ENCODE results near the gene CSNK1A1. TPM values are rescaled to one million over a fixed set of nuclear protein-coding genes. Genes with fewer than 3 reads are reported as not detected.

The CSNK1A1 gene
- total and polyA plus RNA-seq, 4 experiments from 2014 or later, result 135 to 189 (median 168) TPM

- intact Hi-C loops (cut with micrococcal nuclease), result no loop called here
- H3K9me3 Mint-ChIP-seq, result no peaks in the 10 kb centered on the region
Measured at GRCh38 chr5:149583394-149583793, 32.2 kb upstream of the CSNK1A1 start.

DNA sequence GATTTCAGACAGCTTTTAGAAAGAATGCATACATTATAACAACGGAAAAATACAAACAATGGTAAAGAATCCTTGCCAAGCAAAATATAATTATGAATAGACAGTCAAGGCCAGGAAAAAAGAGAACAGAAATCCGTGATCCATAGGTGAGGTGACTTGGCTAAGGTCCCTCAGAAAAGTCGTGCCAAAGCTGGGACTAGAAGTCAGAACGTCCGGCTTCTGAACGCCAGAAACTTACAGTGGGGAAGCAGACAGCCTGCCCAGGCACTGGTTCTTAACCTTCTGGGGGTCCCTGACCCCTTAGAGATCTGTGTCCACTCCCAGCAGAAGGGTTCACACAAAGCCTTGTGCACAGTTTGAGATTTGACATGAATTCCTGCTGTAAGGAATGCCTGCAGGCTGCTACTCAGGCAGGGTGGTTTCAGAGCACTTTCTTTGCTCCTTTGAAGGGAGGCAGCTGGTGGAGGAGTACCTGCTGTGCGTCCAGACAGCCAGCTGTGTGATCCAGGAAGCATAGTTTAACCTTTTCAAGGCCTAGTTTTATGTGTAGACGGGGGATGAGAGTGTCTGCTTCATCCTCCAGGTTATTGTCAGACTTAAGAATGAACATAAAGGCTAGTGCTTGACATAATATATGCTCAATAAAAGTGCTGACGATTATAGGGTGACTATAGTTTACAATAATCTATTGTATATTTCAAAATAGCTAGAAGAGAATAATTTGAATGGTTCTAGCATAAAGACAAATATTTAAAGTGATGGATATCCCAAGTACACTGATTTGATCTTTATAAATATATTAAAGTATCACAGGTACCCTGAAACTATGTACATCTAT lies 30.9 kb upstream of the CSNK1A1 start:
- no peak overlapping the region for H3K4me3 ChIP-seq (ENCODE audit: low read length in 2 of 2)

More at GRCh38 chr5:149583394-149583793, 32.2 kb upstream of the CSNK1A1 start:
- no peak overlapping the region for H3K27ac ChIP-seq (ENCODE audit: low read depth, low read length)
- no peaks in the 10 kb centered on the region for H3K27me3 ChIP-seq (ENCODE audit: insufficient read depth, low read length)
- CTCF ChIA-PET (ENCODE audit: partially characterized antibody), result no interaction called here
- H3K9me3 ChIP-seq (ENCODE audit: control insufficient read depth in 1 of 2, low read length in 2 of 2), result no peaks in the 10 kb centered on the region
- H3K4me3 Mint-ChIP-seq, result no peak overlapping the region
- H3K4me1 ChIP-seq (ENCODE audit: insufficient read depth, low read length), result peaks cover 10% of the 10 kb centered on the region
- H3K36me3 Mint-ChIP-seq, result no peaks in the 10 kb centered on the region
- peaks cover 2 to 4% of the 10 kb centered on the region in 2 donors for H3K27me3 Mint-ChIP-seq
- H3K4me3 ChIP-seq (ENCODE audit: low read length in 2 of 2), result no peak overlapping the region
- H3K27ac Mint-ChIP-seq, result no peak overlapping the region
- DNase-seq, result no peak
- POLR2A ChIA-PET (ENCODE audit: partially characterized antibody), result no interaction called here
- peaks cover 0 to 7% (median 5%) of the 10 kb centered on the region in 4 donors for H3K4me1 Mint-ChIP-seq
- H3K36me3 ChIP-seq (ENCODE audit: insufficient read depth, low read length), result no peaks in the 10 kb centered on the region

DNA sequence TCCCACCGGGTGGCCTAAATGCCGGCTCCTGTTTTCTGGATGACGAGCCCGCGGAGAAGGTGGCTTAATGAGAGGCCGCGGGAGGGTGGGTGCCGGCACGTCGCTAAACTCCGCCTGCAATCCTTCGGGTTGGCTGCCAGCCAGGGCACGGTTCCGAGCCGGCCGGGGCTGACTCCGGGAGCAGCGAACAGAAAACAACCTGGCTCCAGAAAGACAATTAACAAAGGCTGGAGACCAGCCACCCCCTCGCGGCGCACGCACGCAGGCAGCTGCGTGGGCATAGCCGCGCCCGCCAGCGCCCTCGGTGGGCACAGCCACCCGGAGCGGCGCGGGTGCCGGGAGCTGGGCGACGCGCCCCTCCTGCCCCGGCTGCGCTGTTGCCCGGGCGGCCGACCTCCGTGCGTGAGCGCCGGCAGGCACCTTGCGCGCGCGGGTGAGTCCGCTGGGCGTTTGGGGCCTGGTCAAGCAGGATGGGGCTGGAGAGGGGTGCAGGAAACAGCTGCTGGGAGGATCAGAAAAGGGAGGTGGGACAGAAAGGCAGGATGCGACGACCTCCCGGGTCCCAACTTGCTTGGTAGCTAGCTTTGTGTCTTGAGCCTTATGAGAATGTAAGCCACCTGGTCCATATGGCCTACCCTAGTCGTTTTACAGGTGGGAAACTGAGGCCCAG lies 30.1 kb upstream of the CSNK1A1 start, which contains the start of gene ARHGEF37:
Gene ARHGEF37 (plus strand): TSS at position 307 of the 670 bp plus-strand sequence. CDS start 16,272 bp downstream, outside the sequence.
- peaks cover 13% of the 10 kb centered on the region for H3K4me1 ChIP-seq (ENCODE audit: insufficient read depth, low read length)
- intact Hi-C loops (cut with micrococcal nuclease), result no loop called here
- H3K4me3 ChIP-seq (ENCODE audit: low read length in 2 of 2), result peak within 1 kb of the TSS in 1 of 2 donors; percentile 55
- no peak within 1 kb of the TSS for H3K27ac ChIP-seq (ENCODE audit: low read depth, low read length)
- Mint-ChIP-seq H3K4me3 (peak within 1 kb of the TSS; percentile 74 to 88 (median 82)), H3K4me1 (peaks cover 0 to 15% (median 10%) of the 10 kb centered on the region in 4 donors), H3K27me3 (peaks cover 2 to 4% of the 10 kb centered on the region in 2 donors), H3K27ac (peak within 1 kb of the TSS in 3 of 7 donors; percentile 25 to 68 (median 29)), H3K36me3 (no peaks in the 10 kb centered on the region), H3K9me3 (no peaks in the 10 kb centered on the region)
- POLR2A ChIA-PET (ENCODE audit: partially characterized antibody), result interaction anchor here (0.6 to 1.2 kb wide), 2 partner anchors 10 to 30 kb away, joined by 4 to 5 read pairs; partner anchors contain the start of gene CSNK1A1
- no peaks in the 10 kb centered on the region for H3K27me3 ChIP-seq (ENCODE audit: insufficient read depth, low read length)
- H3K9me3 ChIP-seq (ENCODE audit: control insufficient read depth in 1 of 2, low read length in 2 of 2), result no peaks in the 10 kb centered on the region
- peak; percentile 13 to 36 (median 24) for DNase-seq
- CTCF ChIA-PET (ENCODE audit: partially characterized antibody), result interaction anchor here (0.5 to 1.0 kb wide), 2 partner anchors 56 to 196 kb away, joined by 3 read pairs; no protein-coding TSS in a partner anchor
- no peaks in the 10 kb centered on the region for H3K36me3 ChIP-seq (ENCODE audit: insufficient read depth, low read length)

More for the DNA sequence above, 30.9 kb upstream of the CSNK1A1 start:
- DNase-seq, result no peak
- Mint-ChIP-seq H3K9me3 (no peaks in the 10 kb centered on the region), H3K36me3 (no peaks in the 10 kb centered on the region), H3K4me1 (peaks cover 0 to 7% (median 5%) of the 10 kb centered on the region in 4 donors), H3K27me3 (peaks cover 2 to 4% of the 10 kb centered on the region in 2 donors), H3K27ac (peak overlapping the region in 2 of 7 donors; percentile 25 to 29), H3K4me3 (peak overlapping the region; percentile 63 to 86 (median 78))
- Histone ChIP-seq H3K27me3 (ENCODE audit: insufficient read depth, low read length) (no peaks in the 10 kb centered on the region), H3K9me3 (ENCODE audit: control insufficient read depth in 1 of 2, low read length in 2 of 2) (no peaks in the 10 kb centered on the region), H3K36me3 (ENCODE audit: insufficient read depth, low read length) (no peaks in the 10 kb centered on the region), H3K27ac (ENCODE audit: low read depth, low read length) (no peak overlapping the region), H3K4me1 (ENCODE audit: insufficient read depth, low read length) (peaks cover 10% of the 10 kb centered on the region)
- intact Hi-C loops (cut with micrococcal nuclease), result no loop called here
- CTCF ChIA-PET (ENCODE audit: partially characterized antibody), result interaction anchor here (0.5 to 1.0 kb wide), 2 partner anchors 17 to 197 kb away, joined by 3 read pairs; no protein-coding TSS in a partner anchor
- POLR2A ChIA-PET (ENCODE audit: partially characterized antibody), result interaction anchor here (0.6 to 1.2 kb wide), 2 partner anchors 31 to 228 kb away, joined by 3 to 5 read pairs; partner anchors contain the start of gene CSNK1A1

DNA sequence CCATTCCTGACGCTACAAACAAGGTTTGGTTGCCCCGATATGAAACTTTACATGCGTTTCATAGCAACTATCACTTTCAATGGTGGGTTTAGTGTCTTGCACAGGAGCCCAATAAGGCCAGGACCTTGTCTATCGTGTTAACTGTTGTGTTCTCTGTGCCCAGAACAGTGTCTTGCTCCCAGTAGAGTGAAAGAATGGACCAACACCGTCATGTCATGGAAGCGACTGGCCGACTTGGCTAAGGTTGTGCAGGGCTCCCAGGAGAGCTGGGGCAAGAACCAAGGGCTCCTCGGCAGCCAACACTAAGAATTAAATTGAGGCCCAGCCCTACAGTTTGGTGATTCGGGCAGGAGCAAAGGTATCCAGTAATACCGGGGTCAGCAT lies 29.6 kb upstream of the CSNK1A1 start:
- Histone ChIP-seq H3K9me3 (ENCODE audit: control insufficient read depth in 1 of 2, low read length in 2 of 2) (no peaks in the 10 kb centered on the region), H3K4me3 (ENCODE audit: low read length in 2 of 2) (peak overlapping the region in 1 of 2 donors; percentile 55), H3K27ac (ENCODE audit: low read depth, low read length) (no peak overlapping the region), H3K4me1 (ENCODE audit: insufficient read depth, low read length) (peaks cover 17% of the 10 kb centered on the region), H3K36me3 (ENCODE audit: insufficient read depth, low read length) (no peaks in the 10 kb centered on the region), H3K27me3 (ENCODE audit: insufficient read depth, low read length) (no peaks in the 10 kb centered on the region)
- H3K4me3 Mint-ChIP-seq, result peak overlapping the region; percentile 72 to 88 (median 82)
- peak overlapping the region in 1 of 7 donors; percentile 68 for H3K27ac Mint-ChIP-seq
- DNase-seq, result no peak
- ChIA-PET POLR2A (ENCODE audit: partially characterized antibody) (interaction anchor here (1.2 kb wide), 1 partner anchor 30 kb away, joined by 5 read pairs; the partner anchor contains the start of gene CSNK1A1), CTCF (ENCODE audit: partially characterized antibody) (interaction anchor here (1.0 to 1.1 kb wide), 2 partner anchors 56 to 141 kb away, joined by 3 to 4 read pairs; no protein-coding TSS in a partner anchor)
- H3K36me3 Mint-ChIP-seq, result no peaks in the 10 kb centered on the region
- intact Hi-C loops (cut with micrococcal nuclease), result no loop called here
- H3K9me3 Mint-ChIP-seq, result no peaks in the 10 kb centered on the region
- peaks cover 2 to 4% of the 10 kb centered on the region in 2 donors for H3K27me3 Mint-ChIP-seq
- peaks cover 0 to 20% (median 14%) of the 10 kb centered on the region in 4 donors for H3K4me1 Mint-ChIP-seq

DNA sequence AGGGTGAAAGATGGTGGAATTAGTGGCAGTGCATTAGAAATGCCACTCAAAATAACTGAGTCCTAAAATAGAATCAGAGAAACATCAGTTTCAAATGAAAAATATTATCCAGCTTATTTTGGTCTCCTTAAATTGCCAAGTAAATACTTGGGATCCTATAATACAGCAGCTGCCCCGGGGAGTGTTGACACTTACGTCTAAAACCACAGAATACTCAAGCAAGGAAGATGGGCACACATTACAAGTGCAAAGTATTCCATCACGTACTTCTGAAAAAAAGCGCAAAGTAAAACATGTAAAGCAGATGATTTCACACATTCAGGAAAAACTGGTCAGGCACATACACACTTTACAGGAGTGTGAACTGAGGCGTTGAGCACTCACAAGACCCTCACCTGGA lies 27.7 kb upstream of the CSNK1A1 start:
- Histone ChIP-seq H3K36me3 (ENCODE audit: insufficient read depth, low read length) (no peaks in the 10 kb centered on the region), H3K27me3 (ENCODE audit: insufficient read depth, low read length) (no peaks in the 10 kb centered on the region), H3K4me3 (ENCODE audit: low read length in 2 of 2) (no peak overlapping the region), H3K9me3 (ENCODE audit: control insufficient read depth in 1 of 2, low read length in 2 of 2) (no peaks in the 10 kb centered on the region), H3K4me1 (ENCODE audit: insufficient read depth, low read length) (peaks cover 19% of the 10 kb centered on the region), H3K27ac (ENCODE audit: low read depth, low read length) (no peak overlapping the region)
- H3K9me3 Mint-ChIP-seq, result no peaks in the 10 kb centered on the region
- intact Hi-C loops (cut with micrococcal nuclease), result no loop called here
- POLR2A ChIA-PET (ENCODE audit: partially characterized antibody), result no interaction called here
- peaks cover 0 to 20% (median 15%) of the 10 kb centered on the region in 4 donors for H3K4me1 Mint-ChIP-seq
- H3K4me3 Mint-ChIP-seq, result no peak overlapping the region
- peaks cover 2 to 4% of the 10 kb centered on the region in 2 donors for H3K27me3 Mint-ChIP-seq
- no peaks in the 10 kb centered on the region for H3K36me3 Mint-ChIP-seq
- no peak overlapping the region for H3K27ac Mint-ChIP-seq
- DNase-seq, result no peak
- CTCF ChIA-PET (ENCODE audit: partially characterized antibody), result interaction anchor here (1.0 to 1.9 kb wide), 4 partner anchors 14 to 207 kb away, joined by 3 to 12 read pairs (median 4); no protein-coding TSS in a partner anchor

DNA sequence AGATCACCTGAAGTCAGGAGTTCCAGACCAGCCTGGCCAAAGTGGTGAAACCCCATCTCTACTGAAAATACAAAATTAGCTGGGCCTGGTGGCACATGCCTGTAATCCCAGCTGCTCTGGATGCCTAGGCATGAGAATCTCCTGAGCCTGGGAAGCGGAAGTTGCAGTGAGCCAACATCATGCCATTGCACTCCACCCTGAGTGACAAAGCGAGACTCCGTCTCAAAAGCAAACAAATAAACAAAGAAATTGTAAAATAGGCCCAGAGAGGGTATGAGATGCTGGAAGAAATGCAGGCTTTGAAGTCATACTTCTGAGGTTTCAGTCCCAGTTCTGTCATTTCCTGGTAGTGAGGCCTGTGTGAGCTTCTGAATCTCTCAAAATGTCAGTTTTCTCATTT lies 24.8 kb upstream of the CSNK1A1 start:
- Mint-ChIP-seq H3K27ac (peak overlapping the region in 4 of 7 donors; percentile 65 to 87 (median 74)), H3K9me3 (no peaks in the 10 kb centered on the region), H3K4me1 (peaks cover 0 to 20% (median 15%) of the 10 kb centered on the region in 4 donors), H3K4me3 (no peak overlapping the region), H3K36me3 (no peaks in the 10 kb centered on the region), H3K27me3 (peaks cover 0 to 2% of the 10 kb centered on the region in 2 donors)
- Histone ChIP-seq H3K9me3 (ENCODE audit: control insufficient read depth in 1 of 2, low read length in 2 of 2) (no peaks in the 10 kb centered on the region), H3K4me3 (ENCODE audit: low read length in 2 of 2) (no peak overlapping the region), H3K27me3 (ENCODE audit: insufficient read depth, low read length) (no peaks in the 10 kb centered on the region), H3K27ac (ENCODE audit: low read depth, low read length) (no peak overlapping the region), H3K4me1 (ENCODE audit: insufficient read depth, low read length) (peaks cover 15% of the 10 kb centered on the region), H3K36me3 (ENCODE audit: insufficient read depth, low read length) (no peaks in the 10 kb centered on the region)
- intact Hi-C loops (cut with micrococcal nuclease), result no loop called here
- peak in 2 of 5 donors; percentile 13 to 25 for DNase-seq
- POLR2A ChIA-PET (ENCODE audit: partially characterized antibody), result interaction anchor here (0.9 to 1.2 kb wide), 3 partner anchors 10 to 215 kb away, joined by 3 read pairs; no protein-coding TSS in a partner anchor
- CTCF ChIA-PET (ENCODE audit: partially characterized antibody), result interaction anchor here (0.7 to 2.6 kb wide), 6 partner anchors 11 to 196 kb away, joined by 3 to 13 read pairs (median 4); no protein-coding TSS in a partner anchor
